GM19351 (cell line): ENCODE results near the gene OBSCN.

Source experiments
- ATAC-seq: cut with Tn5 transposase; IDR thresholded peaks from one replicate; pipeline ENCODE4 v1.9.1; 2021; ENCODE audit warnings: mild to moderate bottlenecking, moderate library complexity; ENCODE audit not compliant: unreplicated experiment

The OBSCN gene

DNA sequence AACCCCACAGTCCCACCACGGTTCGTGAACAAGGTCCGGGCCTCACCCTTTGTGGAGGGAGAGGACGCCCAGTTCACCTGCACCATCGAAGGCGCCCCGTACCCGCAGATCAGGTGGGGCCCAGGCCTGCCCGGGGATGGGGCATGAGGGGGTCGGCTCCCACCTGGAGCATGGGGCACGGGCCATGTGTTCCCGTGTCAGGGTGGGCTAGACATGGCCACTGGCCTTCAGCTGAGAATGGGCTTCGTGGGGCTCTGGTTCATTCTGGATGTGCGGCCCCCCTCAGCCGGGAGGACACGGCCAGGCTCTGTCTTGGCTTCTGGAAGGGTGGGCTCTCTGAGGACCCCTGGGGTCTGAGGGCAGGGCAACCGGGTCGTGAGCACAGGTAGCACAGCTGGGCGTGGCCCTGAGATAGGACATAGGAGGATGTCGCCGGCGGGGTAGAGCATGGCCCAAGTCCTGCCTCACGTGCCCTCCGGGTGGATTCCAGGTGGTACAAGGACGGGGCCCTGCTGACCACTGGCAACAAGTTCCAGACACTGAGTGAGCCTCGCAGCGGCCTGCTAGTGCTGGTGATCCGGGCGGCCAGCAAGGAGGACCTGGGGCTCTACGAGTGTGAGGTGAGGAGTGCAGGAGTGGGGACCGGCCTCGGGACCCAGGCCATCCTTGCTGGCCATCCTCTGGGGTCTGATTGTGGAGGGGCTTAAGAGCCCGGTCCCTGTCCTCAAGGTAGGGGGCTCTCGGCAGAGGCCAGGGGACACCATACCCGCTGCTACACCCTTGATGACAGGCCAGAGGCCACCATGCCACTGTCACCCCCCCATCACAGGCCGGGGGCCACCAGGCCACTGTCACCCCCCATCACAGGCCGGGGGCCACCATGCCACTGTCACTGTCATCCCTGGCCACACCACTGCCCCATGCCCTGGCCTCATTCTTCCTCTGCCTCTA lies 143.3 kb downstream of the OBSCN start:
- ATAC-seq, result no peak

GRCh38 chr1:228351850-228352249 lies 144.0 kb downstream of the OBSCN start:
- no peak for ATAC-seq

GRCh38 chr1:228352677-228353481 lies 145.0 kb downstream of the OBSCN start:
- no peak for ATAC-seq

- ATAC-seq, result no peak
Measured at GRCh38 chr1:228353601-228354371, 145.9 kb downstream of the OBSCN start.

DNA sequence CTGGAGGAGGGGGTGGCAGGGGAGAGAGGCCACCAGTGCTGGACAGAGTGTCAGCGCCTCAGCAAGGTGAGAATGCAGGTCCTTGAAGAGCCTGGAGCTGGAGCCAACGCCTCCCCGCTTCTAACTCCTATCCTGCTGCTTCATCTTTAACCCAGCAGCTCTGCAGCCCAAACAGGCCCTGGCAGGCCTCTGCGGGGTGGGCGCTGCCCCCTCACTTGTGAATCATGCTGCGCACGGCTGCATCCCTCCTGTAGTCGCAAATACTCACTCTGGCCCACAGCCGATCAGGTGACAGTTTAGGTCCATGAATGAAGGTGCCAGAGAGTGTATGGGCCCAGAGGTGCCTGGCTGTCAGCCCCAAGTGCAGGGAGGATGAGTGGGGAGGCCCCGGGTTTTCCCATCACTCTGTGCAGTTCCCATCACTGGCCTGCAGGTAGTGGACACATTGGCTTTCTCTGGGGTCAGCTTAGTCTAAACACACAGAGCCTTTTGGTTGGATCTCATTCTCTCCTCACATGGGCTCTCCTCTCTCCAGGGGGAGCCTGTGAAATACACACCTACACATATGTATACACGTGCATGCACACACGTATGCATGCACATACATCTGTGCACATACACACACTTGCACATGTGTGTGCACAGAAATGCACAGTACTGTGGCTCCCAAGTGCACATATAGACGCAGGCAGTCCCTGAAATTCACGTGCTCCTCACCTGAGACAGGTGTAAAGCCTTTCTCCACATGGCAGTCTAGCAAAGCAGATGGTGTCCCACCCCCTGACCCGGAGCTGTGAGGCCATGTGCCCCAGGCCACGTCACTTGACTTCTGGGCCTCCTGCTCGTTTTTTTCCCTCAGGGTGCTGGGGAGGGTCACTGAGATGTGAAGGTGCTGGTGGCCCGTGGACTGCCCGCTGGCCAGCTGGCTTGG lies 146.8 kb downstream of the OBSCN start:
- no peak for ATAC-seq

DNA sequence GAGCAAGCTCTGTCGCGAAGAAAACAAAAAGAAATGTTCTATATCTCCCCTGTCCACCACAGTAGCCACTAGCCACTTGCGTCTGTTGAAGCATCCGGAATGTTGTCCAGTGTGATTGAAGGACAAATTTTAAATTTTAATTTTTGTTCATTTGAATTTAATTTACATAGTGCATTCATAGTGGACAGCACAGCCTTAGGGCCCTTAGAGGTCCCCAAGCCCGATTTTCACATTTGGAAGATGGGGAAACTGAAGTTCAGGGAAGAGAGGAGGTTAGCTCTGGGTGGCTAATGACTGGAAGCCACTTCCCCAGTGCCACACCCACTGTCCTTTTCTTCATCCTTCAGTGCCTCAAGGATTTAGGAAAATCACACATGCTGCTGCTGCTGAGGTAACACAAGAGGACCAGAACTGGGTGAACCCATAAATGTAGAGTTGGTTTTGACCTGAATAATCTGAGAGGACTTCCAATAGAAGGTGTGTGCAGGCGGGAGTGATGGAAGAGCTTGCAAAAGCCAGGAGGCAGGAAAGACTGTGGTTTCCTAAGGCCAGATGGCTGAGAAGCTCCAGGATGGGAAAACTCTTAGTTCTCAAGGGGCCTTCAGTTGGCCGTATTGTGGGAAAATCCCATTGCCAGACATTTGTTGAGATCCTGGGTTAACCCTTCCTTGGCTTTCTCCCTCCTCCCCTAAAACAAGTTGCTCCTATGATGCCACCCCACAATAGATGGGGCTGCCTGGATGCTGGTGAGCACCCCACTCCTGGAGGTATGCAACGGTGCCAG lies 149.2 kb downstream of the OBSCN start:
- ATAC-seq, result no peak

DNA sequence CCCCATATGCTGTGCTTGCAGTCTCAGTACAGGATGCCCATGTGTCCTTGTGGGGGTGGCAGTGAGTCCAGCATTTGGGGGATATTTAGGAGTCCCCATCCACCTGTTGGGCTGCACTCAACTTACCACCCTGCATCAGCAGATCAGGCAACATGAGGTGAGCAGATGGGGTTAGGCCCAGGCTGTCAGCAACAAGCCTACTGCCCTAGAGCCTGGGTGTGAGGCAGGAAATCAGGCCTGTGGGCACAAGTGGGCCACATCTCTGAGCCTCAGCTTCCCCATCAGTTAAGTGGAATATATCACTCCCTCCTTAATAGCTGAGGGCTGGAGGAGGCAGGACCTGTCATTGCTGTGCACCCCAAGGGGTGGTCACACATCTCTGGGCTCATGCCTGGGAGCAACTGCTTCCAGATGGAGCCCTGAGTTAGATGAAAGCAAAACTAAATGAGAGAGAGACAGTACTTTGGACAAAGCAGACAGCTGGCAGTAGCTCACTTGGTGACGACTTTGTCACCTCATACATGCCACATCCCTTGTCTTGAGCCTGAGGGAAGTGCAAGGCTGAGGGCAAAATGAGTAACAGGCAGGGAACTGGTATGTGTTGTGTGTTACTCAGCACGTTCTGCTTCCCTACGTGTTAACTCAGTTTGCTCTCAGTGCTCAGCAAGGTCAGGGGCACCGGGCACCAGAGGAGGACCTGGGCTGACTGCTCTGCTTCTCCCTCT lies 150.4 kb downstream of the OBSCN start:
- no peak for ATAC-seq

- no peak for ATAC-seq
Measured at GRCh38 chr1:228358764-228359612, 151.1 kb downstream of the OBSCN start.

DNA sequence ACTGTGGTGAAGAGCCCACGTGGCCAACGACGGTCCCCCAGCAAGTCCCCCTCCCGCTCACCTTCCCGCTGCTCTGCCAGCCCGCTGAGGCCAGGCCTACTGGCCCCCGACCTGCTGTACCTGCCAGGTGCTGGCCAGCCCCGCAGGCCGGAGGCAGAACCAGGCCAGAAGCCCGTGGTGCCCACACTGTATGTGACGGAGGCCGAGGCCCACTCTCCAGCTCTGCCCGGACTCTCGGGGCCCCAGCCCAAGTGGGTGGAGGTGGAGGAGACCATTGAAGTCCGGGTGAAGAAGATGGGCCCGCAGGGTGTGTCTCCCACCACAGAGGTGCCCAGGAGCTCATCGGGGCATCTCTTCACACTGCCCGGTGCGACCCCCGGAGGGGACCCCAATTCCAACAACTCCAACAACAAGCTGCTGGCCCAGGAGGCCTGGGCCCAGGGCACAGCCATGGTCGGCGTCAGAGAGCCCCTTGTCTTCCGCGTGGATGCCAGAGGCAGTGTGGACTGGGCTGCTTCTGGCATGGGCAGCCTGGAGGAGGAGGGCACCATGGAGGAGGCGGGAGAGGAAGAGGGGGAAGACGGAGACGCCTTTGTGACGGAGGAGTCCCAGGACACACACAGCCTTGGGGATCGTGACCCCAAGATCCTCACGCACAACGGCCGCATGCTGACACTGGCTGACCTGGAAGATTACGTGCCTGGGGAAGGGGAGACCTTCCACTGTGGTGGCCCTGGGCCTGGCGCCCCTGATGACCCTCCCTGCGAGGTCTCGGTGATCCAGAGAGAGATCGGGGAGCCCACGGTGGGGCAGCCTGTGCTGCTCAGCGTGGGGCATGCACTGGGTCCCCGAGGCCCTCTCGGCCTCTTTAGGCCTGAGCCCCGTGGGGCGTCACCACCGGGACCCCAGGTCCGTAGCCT lies 152.0 kb downstream of the OBSCN start:
- ATAC-seq, result no peak

- no peak for ATAC-seq
Measured at GRCh38 chr1:228360533-228361313, 152.9 kb downstream of the OBSCN start.

GRCh38 chr1:228361314-228362140 lies 153.7 kb downstream of the OBSCN start:
- no peak for ATAC-seq

GRCh38 chr1:228362141-228362883 lies 154.5 kb downstream of the OBSCN start:
- no peak for ATAC-seq

- ATAC-seq, result no peak
Measured at GRCh38 chr1:228362884-228363450, 155.1 kb downstream of the OBSCN start.

DNA sequence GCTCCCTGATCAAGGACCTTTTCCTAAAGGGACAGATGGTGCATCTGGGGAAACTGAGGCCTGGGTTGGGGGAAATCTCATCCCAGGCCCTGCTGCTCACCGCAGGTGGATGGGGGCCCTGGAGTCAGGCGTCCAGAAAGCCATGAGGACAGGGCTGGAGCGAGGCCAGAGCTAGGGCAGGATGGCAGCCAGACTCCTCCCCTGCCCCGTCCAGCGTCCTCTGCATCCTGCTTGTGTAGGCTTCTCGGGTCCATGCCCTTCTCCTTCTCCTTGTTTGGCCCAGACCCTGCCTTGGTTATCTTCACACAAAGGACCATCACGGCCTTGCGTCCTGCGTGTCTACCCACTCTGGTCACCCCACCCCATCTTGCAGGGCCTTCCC lies 155.8 kb downstream of the OBSCN start:
- ATAC-seq, result no peak
